ENCODE measurements around the gene APBB2.
"Not testable (repeated sequence)": the region's sequence is repeated elsewhere in the genome, so short reads cannot be mapped to it uniquely, and the experiment has no call there.

Gene APBB2

GRCh38 chr4:41161355-41161754, 53.0 kb downstream of the APBB2 start:
- no peak for DNase-seq

GRCh38 chr4:41160856-41161255, 53.5 kb downstream of the APBB2 start:
- DNase-seq, result no peak
- intact Hi-C loops (cut with DNase I), result no loop called here

More at GRCh38 chr4:41161355-41161754, 53.0 kb downstream of the APBB2 start:
- intact Hi-C loops (cut with DNase I), result no loop called here

GRCh38 chr4:41160012-41160789, 54.1 kb downstream of the APBB2 start:
- DNase-seq, result peak in 1 of 10 donors; percentile 59
- intact Hi-C loops (cut with DNase I), result no loop called here

- intact Hi-C loops (cut with DNase I), result no loop called here
- DNase-seq, result no peak
Measured at GRCh38 chr4:41158756-41159155, 55.6 kb downstream of the APBB2 start.

GRCh38 chr4:41158274-41158673, 56.1 kb downstream of the APBB2 start:
- no peak for DNase-seq
- intact Hi-C loops (cut with DNase I), result no loop called here

- intact Hi-C loops (cut with DNase I), result no loop called here
- no peak for DNase-seq
Measured at GRCh38 chr4:41157009-41157408, 57.3 kb downstream of the APBB2 start.

GRCh38 chr4:41156574-41156973, 57.8 kb downstream of the APBB2 start:
- intact Hi-C loops (cut with DNase I), result no loop called here
- DNase-seq, result no peak

GRCh38 chr4:41155194-41155830, 59.0 kb downstream of the APBB2 start:
- intact Hi-C loops (cut with DNase I), result no loop called here

GRCh38 chr4:41154814-41155177, 59.5 kb downstream of the APBB2 start:
- DNase-seq, result peak in 8 of 10 donors; percentile 30 to 93 (median 58)
- intact Hi-C loops (cut with DNase I), result no loop called here

More at GRCh38 chr4:41155194-41155830, 59.0 kb downstream of the APBB2 start:
- DNase-seq, result no peak

GRCh38 chr4:41154010-41154813, 60.1 kb downstream of the APBB2 start:
- intact Hi-C loops (cut with DNase I), result no loop called here
- no peak for DNase-seq

GRCh38 chr4:41150401-41150800, 63.9 kb downstream of the APBB2 start:
- no peak for DNase-seq
- intact Hi-C loops (cut with DNase I), result no loop called here

GRCh38 chr4:41149568-41149967, 64.8 kb downstream of the APBB2 start:
- not testable (repeated sequence) for DNase-seq
- intact Hi-C loops (cut with DNase I), result loop anchor here (5.0 to 10.0 kb wide), 2 partner anchors 63 to 165 kb away; partner anchors contain the start of gene APBB2

GRCh38 chr4:41148931-41149330, 65.4 kb downstream of the APBB2 start:
- no peak for DNase-seq
- intact Hi-C loops (cut with DNase I), result loop anchor here (5.0 to 10.0 kb wide), 2 partner anchors 63 to 164 kb away; partner anchors contain the start of gene APBB2

GRCh38 chr4:41148292-41148691, 66.0 kb downstream of the APBB2 start:
- no peak for DNase-seq
- intact Hi-C loops (cut with DNase I), result loop anchor here (5.0 to 10.0 kb wide), 2 partner anchors 64 to 163 kb away; partner anchors contain the start of gene APBB2

- DNase-seq, result not testable (repeated sequence)
- intact Hi-C loops (cut with DNase I), result loop anchor here (5.0 to 10.0 kb wide), 2 partner anchors 65 to 163 kb away; partner anchors contain the start of gene APBB2
Measured at GRCh38 chr4:41147570-41147969, 66.8 kb downstream of the APBB2 start.

GRCh38 chr4:41146716-41147506, 67.4 kb downstream of the APBB2 start:
- intact Hi-C loops (cut with DNase I), result loop anchor here (5.0 to 10.0 kb wide), 2 partner anchors 65 to 162 kb away; partner anchors contain the start of gene APBB2
- peak; percentile 57 to 96 (median 77) for DNase-seq

- intact Hi-C loops (cut with DNase I), result loop anchor here (5.0 to 10.0 kb wide), 2 partner anchors 66 to 161 kb away; partner anchors contain the start of gene APBB2
- DNase-seq, result no peak
Measured at GRCh38 chr4:41146196-41146595, 68.1 kb downstream of the APBB2 start.

GRCh38 chr4:41145571-41146078, 68.7 kb downstream of the APBB2 start:
- intact Hi-C loops (cut with DNase I), result loop anchor here (5.0 to 10.0 kb wide), 2 partner anchors 67 to 161 kb away; partner anchors contain the start of gene APBB2
- peak in 5 of 10 donors; percentile 16 to 80 (median 31) for DNase-seq

GRCh38 chr4:41144812-41145211, 69.5 kb downstream of the APBB2 start:
- DNase-seq, result no peak
- intact Hi-C loops (cut with DNase I), result loop anchor here (5.0 to 10.0 kb wide), 2 partner anchors 67 to 160 kb away; partner anchors contain the start of gene APBB2
